ENCODE data around the gene LMBRD2. TPM values are rescaled to one million over a fixed set of nuclear protein-coding genes. Genes with fewer than 3 reads are reported as not detected.

The LMBRD2 gene
- total and polyA plus RNA-seq, 2 of the 8 experiments (the other 6 are each of a cell fraction or from before 2014, with no cell fraction given): 1.1 to 4.1 TPM

DNA sequence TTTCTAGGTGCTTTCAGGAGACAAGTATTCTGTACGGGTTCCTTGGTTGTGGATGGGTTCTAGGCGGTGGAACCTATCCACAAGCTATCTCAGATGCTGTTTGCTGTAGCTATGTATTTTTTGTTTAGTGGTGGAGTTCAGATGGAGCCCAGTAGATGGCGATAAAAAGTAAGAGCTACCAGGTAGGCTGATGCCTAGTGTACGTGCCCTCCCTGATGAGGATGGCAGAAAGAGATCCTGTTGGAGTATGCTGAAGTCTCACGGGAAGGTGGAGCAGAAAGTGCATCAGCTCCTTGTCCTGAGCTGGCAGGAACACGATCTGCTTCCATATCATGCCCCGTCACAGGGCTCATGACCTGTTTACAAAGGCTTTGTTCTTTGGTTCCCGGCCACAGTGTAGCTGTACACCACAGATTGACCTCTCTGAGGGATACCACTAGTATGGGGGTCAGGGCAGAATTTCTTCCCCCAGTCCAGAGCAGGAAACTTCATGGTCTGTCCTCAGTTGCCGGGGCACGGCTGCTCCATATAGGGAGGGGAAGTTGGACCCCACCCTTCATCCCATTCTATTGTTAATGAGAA is 72.4 kb downstream of the LMBRD2 start:
- no peak overlapping the region for H3K23ac ChIP-seq (ENCODE audit: insufficient read length)
- H3K79me2 ChIP-seq (ENCODE audit: control insufficient read depth in 1 of 2, insufficient read depth in 2 of 2, low read length in 2 of 2): no peaks in the 10 kb centered on the region
- FAIRE-seq (peak; percentile 96), DNase-seq (ENCODE audit: low read depth in 1 of 2, low spot score in 2 of 2) (peak; percentile 47 to 62)
- H4K5ac ChIP-seq (ENCODE audit: insufficient read length, low read depth, low read length): peak overlapping the region; percentile 8
- peak overlapping the region; percentile 33; the same call in 1 of the 2 replicates for H3K27ac ChIP-seq (ENCODE audit: low read depth, low read length)
- H3K56ac ChIP-seq (replicated peaks; ENCODE audit: insufficient read length, low read depth, low read length): no peak overlapping the region
- H3K27me3 ChIP-seq (replicated peaks in 1 of 4; ENCODE audit: control insufficient read depth in 3 of 4, extremely low read depth in 1 of 4, insufficient read depth in 3 of 4, low read length in 3 of 4): no peaks in the 10 kb centered on the region
- H4K91ac ChIP-seq (replicated peaks; ENCODE audit: insufficient read length, low read length): peak overlapping the region; percentile 62
- no peaks in the 10 kb centered on the region for H3K9me3 ChIP-seq (ENCODE audit: insufficient read depth in 2 of 2, low read depth in 1 of 2, low read length in 1 of 2)
- no peak overlapping the region for H2BK15ac ChIP-seq (ENCODE audit: low read length)
- H3K4me2 ChIP-seq (ENCODE audit: insufficient read depth in 1 of 2, low read depth in 2 of 2, low read length in 2 of 2): peak overlapping the region; percentile 26 to 62
- H2AK5ac ChIP-seq (ENCODE audit: low read depth, low read length): no peak overlapping the region
- no peaks in the 10 kb centered on the region for H4K20me1 ChIP-seq (replicated peaks in 1 of 2; ENCODE audit: control insufficient read depth in 1 of 2, insufficient read depth in 2 of 2, low read length in 2 of 2)
- H4K8ac ChIP-seq (ENCODE audit: extremely low read depth, insufficient read depth, low read length): peak overlapping the region; percentile 85; the same call in 1 of the 2 replicates
- H2BK5ac ChIP-seq (ENCODE audit: low read depth, low read length): 0 out of 2 replicates have a peak overlapping the region, but pooled peaks have one; percentile 66
- peak overlapping the region in 1 of 4 experiments; percentile 31; a peak in 2 of 8 replicates for H3K4me3 ChIP-seq (ENCODE audit: extremely low read depth in 1 of 4, insufficient read depth in 2 of 4, low read depth in 3 of 4, low read length in 4 of 4)
- H3K4me1 ChIP-seq (replicated peaks in 1 of 4; ENCODE audit: control insufficient read depth in 3 of 4, insufficient read depth in 4 of 4, low read length in 3 of 4): peaks cover 0 to 12% (median 2%) of the 10 kb centered on the region in 4 experiments; a peak in 5 of 7 replicates
- no peak overlapping the region for H2BK20ac ChIP-seq (ENCODE audit: low read length)
- H2BK120ac ChIP-seq (replicated peaks; ENCODE audit: low read depth, low read length): no peak overlapping the region
- H2AFZ ChIP-seq (ENCODE audit: low read length): peak overlapping the region; percentile 94
- no peak overlapping the region; the same call in 1 of the 2 replicates for H2BK12ac ChIP-seq (ENCODE audit: low read depth, low read length)
- POLR2A ChIA-PET (ENCODE audit: partially characterized antibody): interaction anchor here (0.6 to 2.6 kb wide), 5 partner anchors 8 to 290 kb away, joined by 3 to 13 read pairs (median 4); partner anchors contain the start of genes LMBRD2, SKP2 and UGT3A2
- CTCF ChIA-PET (ENCODE audit: partially characterized antibody): interaction anchor here (0.5 to 4.2 kb wide), 36 partner anchors 8 to 1930 kb away, joined by 3 to 55 read pairs (median 4); partner anchors contain the start of genes LMBRD2, NADK2 and SKP2
- no peak overlapping the region for H3K14ac ChIP-seq (ENCODE audit: insufficient read length)
- no peaks in the 10 kb centered on the region for H3K23me2 ChIP-seq (ENCODE audit: low read depth, low read length)
- 0 out of 7 replicates have a peak overlapping the region, but pooled peaks of 2 of the 4 experiments have one; percentile 25 to 32 for H3K9ac ChIP-seq (replicated peaks in 1 of 4; ENCODE audit: extremely low read depth in 1 of 4, low read depth in 3 of 4, low read length in 3 of 4)
- WGBS, 2 experiments (ENCODE audit: extremely low coverage in 1 of 2, insufficient coverage in 1 of 2, insufficient read length in 1 of 2, insufficient replicate concordance in 2 of 2, low coverage in 1 of 2, low lambda C conversion rate in 2 of 2, missing lambda C conversion rate in 1 of 2): 30% methylated on average over 10 of the region's 10 CpGs; no CpG with 5 or more reads in 1 of the 2 experiments
- H3K18ac ChIP-seq (ENCODE audit: extremely low read depth, low read length): peak overlapping the region; percentile 88; the same call in 1 of the 2 replicates
- H3K36me3 ChIP-seq (ENCODE audit: control insufficient read depth in 2 of 4, insufficient read depth in 4 of 4, low read length in 3 of 4): no peaks in the 10 kb centered on the region
- peak overlapping the region; percentile 19 for H3K4ac ChIP-seq (replicated peaks; ENCODE audit: insufficient read length, low read depth, low read length)
- H3K79me1 ChIP-seq (ENCODE audit: low read depth, low read length): no peaks in the 10 kb centered on the region
- TF ChIP-seq SP1 (IDR thresholded peaks at IDR 0.05; ENCODE audit: low read depth, low read length) (0 out of 2 replicates have a peak, but pooled peaks have one; percentile 30), CHD2 (IDR thresholded peaks at IDR 0.05; ENCODE audit: low read length) (peak; percentile 69), TAF1 (IDR thresholded peaks at IDR 0.05; ENCODE audit: low read depth, low read length) (peak; percentile 51; the same call in 1 of the 2 replicates), SP4 (IDR thresholded peaks at IDR 0.05; ENCODE audit: low read length) (no peak), POLR2A (IDR thresholded peaks at IDR 0.05; ENCODE audit: control extremely low read depth in 1 of 2, low read depth in 2 of 2, low read length in 2 of 2) (peak in 1 of 2 experiments; percentile 61; a peak in 2 of 3 replicates), RAD21 (IDR thresholded peaks at IDR 0.05 in 1 of 2, conservative IDR thresholded peaks at IDR 0.05 in 1 of 2; ENCODE audit: low read depth in 2 of 2, low read length in 2 of 2) (peak; percentile 79 to 82), SIRT6 (IDR thresholded peaks at IDR 0.05; ENCODE audit: low read length) (no peak), JUND (IDR thresholded peaks at IDR 0.05; ENCODE audit: low read length) (no peak), TBP (IDR thresholded peaks at IDR 0.05; ENCODE audit: low read depth, low read length) (peak; percentile 36; the same call in 1 of the 2 replicates)
- TF ChIP-seq, protein P1, sequence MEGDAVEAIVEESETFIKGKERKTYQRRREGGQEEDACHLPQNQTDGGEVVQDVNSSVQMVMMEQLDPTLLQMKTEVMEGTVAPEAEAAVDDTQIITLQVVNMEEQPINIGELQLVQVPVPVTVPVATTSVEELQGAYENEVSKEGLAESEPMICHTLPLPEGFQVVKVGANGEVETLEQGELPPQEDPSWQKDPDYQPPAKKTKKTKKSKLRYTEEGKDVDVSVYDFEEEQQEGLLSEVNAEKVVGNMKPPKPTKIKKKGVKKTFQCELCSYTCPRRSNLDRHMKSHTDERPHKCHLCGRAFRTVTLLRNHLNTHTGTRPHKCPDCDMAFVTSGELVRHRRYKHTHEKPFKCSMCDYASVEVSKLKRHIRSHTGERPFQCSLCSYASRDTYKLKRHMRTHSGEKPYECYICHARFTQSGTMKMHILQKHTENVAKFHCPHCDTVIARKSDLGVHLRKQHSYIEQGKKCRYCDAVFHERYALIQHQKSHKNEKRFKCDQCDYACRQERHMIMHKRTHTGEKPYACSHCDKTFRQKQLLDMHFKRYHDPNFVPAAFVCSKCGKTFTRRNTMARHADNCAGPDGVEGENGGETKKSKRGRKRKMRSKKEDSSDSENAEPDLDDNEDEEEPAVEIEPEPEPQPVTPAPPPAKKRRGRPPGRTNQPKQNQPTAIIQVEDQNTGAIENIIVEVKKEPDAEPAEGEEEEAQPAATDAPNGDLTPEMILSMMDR (IDR thresholded peaks at IDR 0.05; ENCODE audit: control extremely low read depth in 1 of 3, insufficient read depth in 1 of 3, low read depth in 1 of 3, low read length in 3 of 3): peak in 2 of 3 experiments; percentile 65 to 79; a peak in 3 of 4 replicates

All from H1 (cell line).